Stomach (tissue), 9 donors: ENCODE results near the gene PCDHGB4. TPM values are rescaled to one million over a fixed set of nuclear protein-coding genes. Genes with fewer than 3 reads are reported as not detected.
"Not testable (repeated sequence)": the region's sequence is repeated elsewhere in the genome, so short reads cannot be mapped to it uniquely, and the experiment has no call there.

ENCODE experiments used
- DNase-seq, 2 donors: peaks; one replicate each; pipeline versions ENCODE4 v3.0.0 to v3.0.0-alpha.2; 2013 to 2019
- H3K27ac ChIP-seq, 5 donors: fragments of 200-600 bp in 4 of 5; sonication (generic) in 4 of 5; one replicate each; pipeline ENCODE4 v1.5.1; 2013 to 2019; ENCODE audit warnings: mild to moderate bottlenecking in 1 of 5, moderate library complexity in 1 of 5
- H3K27me3 ChIP-seq, 3 donors: fragments of 200-600 bp; sonication (generic); one replicate each; pipeline ENCODE4 v1.5.1; 2017 to 2019; ENCODE audit warnings: mixed run types in 1 of 3
- H3K36me3 ChIP-seq, 4 donors: fragments of 200-600 bp; sonication (generic); 1 replicate in 3 of 4; 2 replicates in 1 of 4; pipeline ENCODE4 v1.5.1; 2016 to 2019
- H3K4me1 ChIP-seq, 4 donors: fragments of 200-600 bp; sonication (generic); one replicate each; pipeline ENCODE4 v1.5.1; 2016 to 2019
- H3K4me3 ChIP-seq, 4 donors: fragments of 200-600 bp; sonication (generic) in 3 of 4; one replicate each; pipeline ENCODE4 v1.5.1; 2016 to 2019; ENCODE audit warnings: mild to moderate bottlenecking in 1 of 4
- H3K9me3 ChIP-seq, 4 donors: fragments of 200-600 bp; sonication (generic); one replicate each; pipeline ENCODE4 v1.5.1; 2016 to 2019
- EP300 ChIP-seq: sonication (generic); formaldehyde crosslinking; IDR thresholded peaks from one replicate; pipeline ENCODE4 v1.6.1; 2017; ENCODE audit warnings: antibody characterized with exemption
- POLR2A ChIP-seq, 4 donors: fragments of 450-650 bp; IDR thresholded peaks; one replicate each; pipeline ENCODE4 v1.6.1; 2016; ENCODE audit warnings: antibody characterized with exemption in 4 of 4, control low read depth in 2 of 4, mild to moderate bottlenecking in 1 of 4, moderate library complexity in 1 of 4
- POLR2AphosphoS5 ChIP-seq, 3 donors: sonication (generic); formaldehyde crosslinking; IDR thresholded peaks; one replicate each; pipeline ENCODE4 v1.6.1; 2016; ENCODE audit warnings: antibody characterized with exemption in 3 of 3
- WGBS, 5 donors: extraction: QIAGEN DNeasy Blood & Tissue Kit in 3 of 5; methylation state at CpG; one replicate each; pipeline versions ENCODE4 v1.1.5 to v1.1.7; 2013 to 2018; 5-methylcytosine and 5-hydroxymethylcytosine counted together
- intact Hi-C: fragments of 100-400 bp; cut with DNase I; formaldehyde crosslinking; loops from one replicate; pipeline ENCODE4 v1.15.1; 2023; ENCODE audit warnings: low total_unique reads
- polyA plus RNA-seq, 3 donors: library from polyadenylated mRNA; stranded (reverse); fragments of 200-250 nt; gene quantifications; one replicate each; pipeline ENCODE4 v1.2.3, GENCODE V29; 2013
- total RNA-seq, 5 donors: library from RNA; depleted of rRNA; stranded (reverse); fragments of >200 nt; gene quantifications; one replicate each; pipeline versions ENCODE4 v1.1.0 to v1.2.3, GENCODE V29; 2014 to 2016
- TF ChIP-seq, protein P1 (sequence below), 7 experiments: fragments of 450-650 bp in 4 of 7; fragments of 200-600 bp in 3 of 7; sonication (generic) in 3 of 7; IDR thresholded peaks; one replicate each; pipeline ENCODE4 v1.5.1; 2016 to 2019; ENCODE audit warnings: antibody characterized with exemption in 7 of 7, control low read depth in 2 of 7, mild to moderate bottlenecking in 1 of 7
- donor health status: healthy with polysubstance abuse.
- donor health status: Bipolar disorder and iron deficiency.
- donor health status: healthy.

Gene PCDHGB4
- total and polyA plus RNA-seq, 8 donors: 0.12 to 12.1 (median 0.45) TPM; not detected in 1

DNA sequence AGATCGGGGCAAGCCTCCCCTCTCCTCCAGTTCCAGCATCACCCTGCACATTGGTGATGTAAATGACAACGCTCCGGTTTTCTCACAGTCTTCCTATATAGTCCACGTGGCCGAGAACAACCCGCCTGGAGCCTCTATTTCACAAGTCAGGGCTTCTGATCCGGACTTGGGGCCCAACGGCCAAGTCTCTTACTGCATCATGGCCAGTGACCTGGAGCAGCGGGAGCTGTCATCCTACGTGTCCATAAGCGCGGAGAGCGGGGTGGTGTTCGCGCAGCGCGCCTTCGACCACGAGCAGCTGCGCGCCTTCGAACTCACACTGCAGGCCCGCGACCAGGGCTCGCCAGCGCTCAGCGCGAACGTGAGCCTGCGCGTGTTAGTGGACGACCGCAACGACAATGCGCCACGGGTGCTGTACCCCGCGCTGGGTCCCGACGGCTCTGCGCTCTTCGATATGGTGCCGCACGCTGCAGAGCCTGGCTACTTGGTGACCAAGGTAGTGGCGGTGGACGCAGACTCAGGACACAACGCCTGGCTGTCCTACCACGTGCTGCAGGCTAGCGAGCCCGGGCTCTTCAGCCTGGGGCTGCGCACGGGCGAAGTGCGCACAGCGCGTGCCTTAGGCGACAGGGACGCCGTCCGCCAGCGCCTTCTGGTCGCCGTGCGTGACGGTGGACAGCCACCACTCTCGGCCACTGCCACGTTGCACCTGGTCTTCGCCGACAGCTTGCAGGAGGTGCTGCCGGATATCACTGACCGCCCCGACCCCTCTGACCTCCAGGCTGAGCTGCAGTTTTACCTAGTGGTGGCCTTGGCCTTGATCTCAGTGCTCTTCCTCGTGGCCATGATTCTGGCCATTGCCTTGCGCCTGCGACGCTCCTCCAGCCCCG lies 1.9 kb downstream of the PCDHGB4 start:
- H3K27ac ChIP-seq: no peak overlapping the region
- intact Hi-C loops: no loop called here
- H3K27me3 ChIP-seq: peaks cover 0 to 78% (median 7%) of the 10 kb centered on the region in 3 donors
- no peak for DNase-seq
- peaks cover 62 to 98% (median 92%) of the 10 kb centered on the region in 4 donors for H3K9me3 ChIP-seq
- no peak overlapping the region for H3K4me3 ChIP-seq
- H3K36me3 ChIP-seq: peaks cover 0 to 16% (median 0%) of the 10 kb centered on the region in 4 donors
- TF ChIP-seq EP300 (no peak), POLR2AphosphoS5 (IDR thresholded peaks at IDR 0.05) (no peak), POLR2A (IDR thresholded peaks at IDR 0.05) (no peak)
- TF ChIP-seq, protein P1, sequence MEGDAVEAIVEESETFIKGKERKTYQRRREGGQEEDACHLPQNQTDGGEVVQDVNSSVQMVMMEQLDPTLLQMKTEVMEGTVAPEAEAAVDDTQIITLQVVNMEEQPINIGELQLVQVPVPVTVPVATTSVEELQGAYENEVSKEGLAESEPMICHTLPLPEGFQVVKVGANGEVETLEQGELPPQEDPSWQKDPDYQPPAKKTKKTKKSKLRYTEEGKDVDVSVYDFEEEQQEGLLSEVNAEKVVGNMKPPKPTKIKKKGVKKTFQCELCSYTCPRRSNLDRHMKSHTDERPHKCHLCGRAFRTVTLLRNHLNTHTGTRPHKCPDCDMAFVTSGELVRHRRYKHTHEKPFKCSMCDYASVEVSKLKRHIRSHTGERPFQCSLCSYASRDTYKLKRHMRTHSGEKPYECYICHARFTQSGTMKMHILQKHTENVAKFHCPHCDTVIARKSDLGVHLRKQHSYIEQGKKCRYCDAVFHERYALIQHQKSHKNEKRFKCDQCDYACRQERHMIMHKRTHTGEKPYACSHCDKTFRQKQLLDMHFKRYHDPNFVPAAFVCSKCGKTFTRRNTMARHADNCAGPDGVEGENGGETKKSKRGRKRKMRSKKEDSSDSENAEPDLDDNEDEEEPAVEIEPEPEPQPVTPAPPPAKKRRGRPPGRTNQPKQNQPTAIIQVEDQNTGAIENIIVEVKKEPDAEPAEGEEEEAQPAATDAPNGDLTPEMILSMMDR (IDR thresholded peaks at IDR 0.05): no peak
- 35 to 46% (median 39%) methylated on average over 52 to 77 of the region's 77 CpGs for WGBS, 5 donors
- no peaks in the 10 kb centered on the region for H3K4me1 ChIP-seq

DNA sequence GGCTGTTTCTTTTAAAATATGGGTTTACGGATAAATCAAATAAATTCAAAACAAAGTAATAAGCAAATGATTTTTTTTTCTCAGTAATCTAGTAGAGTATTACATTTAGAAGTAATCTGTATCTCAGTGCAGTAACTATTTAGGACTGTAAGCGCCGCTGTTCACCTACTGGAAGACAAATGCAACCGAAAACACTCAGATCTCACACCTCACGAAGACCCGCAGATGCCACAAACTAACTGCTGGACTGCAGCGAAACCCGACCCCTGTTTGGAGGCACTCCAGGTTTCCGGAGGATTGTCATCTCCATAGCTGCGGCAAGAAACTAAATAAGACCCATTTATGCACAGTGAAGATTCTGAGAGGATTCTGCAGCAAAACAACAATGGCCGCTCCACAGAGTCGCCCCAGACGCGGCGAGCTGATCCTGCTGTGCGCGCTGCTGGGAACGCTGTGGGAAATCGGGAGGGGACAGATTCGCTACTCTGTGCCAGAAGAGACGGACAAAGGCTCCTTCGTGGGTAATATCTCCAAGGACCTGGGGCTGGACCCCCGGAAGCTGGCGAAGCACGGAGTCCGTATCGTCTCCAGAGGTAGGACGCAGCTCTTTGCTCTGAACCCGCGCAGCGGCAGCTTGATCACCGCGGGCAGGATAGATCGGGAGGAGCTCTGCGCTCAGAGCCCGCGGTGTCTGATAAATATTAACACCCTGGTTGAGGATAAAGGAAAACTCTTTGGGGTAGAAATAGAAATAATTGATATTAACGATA lies 5.1 kb downstream of the PCDHGB4 start, which contains the start of gene PCDHGA8:
Gene PCDHGA8, plus strand, starts transcription at position 205 of the 770 bp plus-strand sequence. Its CDS starts 181 bp downstream, at position 386.
- DNase-seq: no peak
- Histone ChIP-seq H3K9me3 (peaks cover 50 to 98% (median 90%) of the 10 kb centered on the region in 4 donors), H3K4me3 (no peak within 1 kb of the TSS), H3K27ac (no peak within 1 kb of the TSS), H3K4me1 (no peaks in the 10 kb centered on the region), H3K27me3 (peaks cover 0 to 80% (median 5%) of the 10 kb centered on the region in 3 donors), H3K36me3 (peaks cover 0 to 16% (median 0%) of the 10 kb centered on the region in 4 donors)
- WGBS, 5 donors: 21 to 34% (median 28%) methylated on average over 35 to 38 of the region's 38 CpGs
- intact Hi-C loops: no loop called here
- TF ChIP-seq POLR2AphosphoS5 (IDR thresholded peaks at IDR 0.05) (no peak), POLR2A (IDR thresholded peaks at IDR 0.05) (no peak), EP300 (no peak)
- TF ChIP-seq, protein P1 (IDR thresholded peaks at IDR 0.05): no peak

DNA sequence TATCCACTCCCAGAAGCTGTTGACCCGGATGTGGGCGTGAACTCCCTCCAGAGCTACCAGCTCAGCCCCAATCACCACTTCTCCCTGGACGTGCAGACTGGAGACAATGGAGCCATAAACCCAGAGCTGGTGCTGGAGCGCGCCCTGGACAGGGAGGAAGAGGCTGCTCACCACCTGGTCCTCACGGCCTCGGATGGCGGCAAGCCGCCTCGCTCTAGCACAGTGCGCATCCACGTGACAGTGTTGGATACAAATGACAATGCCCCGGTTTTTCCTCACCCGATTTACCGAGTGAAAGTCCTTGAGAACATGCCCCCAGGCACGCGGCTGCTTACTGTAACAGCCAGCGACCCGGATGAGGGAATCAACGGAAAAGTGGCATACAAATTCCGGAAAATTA lies 5.8 kb downstream of the PCDHGB4 start:
- peaks cover 0 to 80% (median 5%) of the 10 kb centered on the region in 3 donors for H3K27me3 ChIP-seq
- DNase-seq: no peak
- intact Hi-C loops: no loop called here
- 31 to 46% (median 34%) methylated on average over 21 of the region's 21 CpGs for WGBS, 5 donors
- no peaks in the 10 kb centered on the region for H3K4me1 ChIP-seq
- peaks cover 49 to 98% (median 91%) of the 10 kb centered on the region in 4 donors for H3K9me3 ChIP-seq
- no peak overlapping the region for H3K27ac ChIP-seq
- no peak overlapping the region for H3K4me3 ChIP-seq
- H3K36me3 ChIP-seq: peaks cover 0 to 16% (median 0%) of the 10 kb centered on the region in 4 donors
- TF ChIP-seq, protein P1 (IDR thresholded peaks at IDR 0.05): no peak
- TF ChIP-seq POLR2AphosphoS5 (IDR thresholded peaks at IDR 0.05): no peak
- no peak for TF ChIP-seq EP300
- no peak for TF ChIP-seq POLR2A (IDR thresholded peaks at IDR 0.05)

DNA sequence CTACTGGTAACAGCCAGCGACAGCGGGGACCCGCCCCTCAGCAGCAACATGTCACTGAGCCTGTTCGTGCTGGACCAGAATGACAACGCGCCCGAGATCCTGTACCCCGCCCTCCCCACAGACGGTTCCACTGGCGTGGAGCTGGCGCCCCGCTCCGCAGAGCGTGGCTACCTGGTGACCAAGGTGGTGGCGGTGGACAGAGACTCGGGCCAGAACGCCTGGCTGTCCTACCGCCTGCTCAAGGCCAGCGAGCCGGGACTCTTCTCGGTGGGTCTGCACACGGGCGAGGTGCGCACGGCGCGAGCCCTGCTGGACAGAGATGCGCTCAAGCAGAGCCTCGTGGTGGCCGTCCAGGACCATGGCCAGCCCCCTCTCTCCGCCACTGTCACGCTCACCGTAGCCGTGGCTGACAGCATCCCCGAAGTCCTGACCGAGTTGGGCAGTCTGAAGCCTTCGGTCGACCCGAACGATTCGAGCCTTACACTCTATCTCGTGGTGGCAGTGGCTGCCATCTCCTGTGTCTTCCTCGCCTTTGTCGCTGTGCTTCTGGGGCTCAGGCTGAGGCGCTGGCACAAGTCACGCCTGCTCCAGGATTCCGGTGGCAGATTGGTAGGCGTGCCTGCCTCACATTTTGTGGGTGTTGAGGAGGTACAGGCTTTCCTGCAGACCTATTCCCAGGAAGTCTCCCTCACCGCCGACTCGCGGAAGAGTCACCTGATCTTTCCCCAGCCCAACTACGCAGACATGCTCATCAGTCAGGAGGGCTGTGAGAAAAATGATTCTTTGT lies 7.1 kb downstream of the PCDHGB4 start:
- H3K4me1 ChIP-seq, H3K4me3 ChIP-seq, H3K27ac ChIP-seq, DNase-seq, intact Hi-C loops: not testable (repeated sequence)
- Histone ChIP-seq H3K27me3 (peaks cover 0 to 80% (median 7%) of the 10 kb centered on the region in 3 donors), H3K36me3 (peaks cover 0 to 15% (median 0%) of the 10 kb centered on the region in 4 donors), H3K9me3 (peaks cover 41 to 98% (median 90%) of the 10 kb centered on the region in 4 donors)
- 36 to 38% (median 38%) methylated on average over 13 to 44 of the region's 53 CpGs for WGBS, 5 donors
